LNCAP (cell line): ENCODE data around the gene FNBP1.

Source experiments
- CTCF ChIP-seq: fragments of 450-650 bp; IDR thresholded peaks from 2 replicates; pipeline ENCODE4 v1.5.1; 2017; ENCODE audit warnings: mild to moderate bottlenecking

The FNBP1 gene

GRCh38 chr9:129910628-129911567 lies 132.1 kb downstream of the FNBP1 start:
- TF ChIP-seq CTCF, result no peak

- TF ChIP-seq CTCF, result no peak
Observed at GRCh38 chr9:129909851-129910250, 133.1 kb downstream of the FNBP1 start.

DNA sequence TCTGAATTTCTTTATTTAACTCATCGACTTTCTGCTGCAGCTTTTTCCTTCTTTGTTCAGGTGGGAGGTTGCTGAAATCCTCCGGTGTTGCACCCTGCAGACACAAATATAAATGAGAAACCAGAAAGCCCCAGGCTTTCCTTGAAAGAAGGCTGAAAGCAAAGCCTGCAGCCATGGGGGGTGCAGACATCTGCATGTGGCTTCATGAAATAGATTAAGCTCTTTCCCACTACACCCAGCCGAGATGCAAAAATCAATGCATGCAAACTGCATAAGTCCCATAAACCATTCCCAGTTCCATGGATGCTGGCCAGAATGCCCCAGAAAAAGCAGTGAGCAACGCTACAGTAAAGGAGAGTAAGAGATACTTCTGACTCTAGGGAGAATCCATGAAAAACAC lies 134.1 kb downstream of the FNBP1 start:
- TF ChIP-seq CTCF, result no peak

DNA sequence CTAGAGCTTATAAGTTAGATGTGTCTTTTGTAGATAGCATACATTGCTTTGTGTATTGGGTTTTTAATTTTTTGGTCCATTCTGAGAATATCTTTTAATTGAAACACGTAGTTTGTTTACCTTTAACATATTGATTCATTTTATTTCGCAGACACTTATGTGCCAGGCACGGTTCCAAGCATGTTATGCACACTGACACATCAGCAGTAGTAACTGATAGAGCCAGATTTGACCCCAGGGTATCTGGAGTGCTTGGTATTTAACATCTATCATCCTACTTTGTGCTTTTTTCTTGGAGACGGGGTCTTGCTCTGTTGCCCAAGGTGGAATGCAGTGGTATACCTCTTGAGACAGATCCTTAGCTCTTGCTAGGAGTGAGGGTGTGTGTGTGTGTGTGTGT lies 135.8 kb downstream of the FNBP1 start:
- no peak for TF ChIP-seq CTCF

DNA sequence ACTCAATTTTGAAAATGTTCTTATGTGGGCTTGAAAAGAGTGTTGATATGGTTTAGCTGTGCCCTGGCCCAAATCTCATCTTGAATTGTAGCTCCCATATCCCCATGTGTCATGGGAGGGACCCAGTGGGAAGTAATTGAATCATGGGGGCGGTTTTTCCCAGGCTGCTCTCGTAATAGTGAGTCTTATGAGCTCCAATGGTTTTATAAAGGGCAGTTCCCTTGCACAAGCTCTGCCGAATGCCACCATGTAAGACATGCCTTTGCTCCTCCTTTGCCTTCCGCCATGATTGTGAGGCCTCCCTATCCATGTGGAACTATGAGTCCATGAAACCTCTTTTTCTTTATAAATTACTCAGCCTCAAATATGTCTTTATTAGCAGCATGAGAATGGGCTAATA lies 136.7 kb downstream of the FNBP1 start:
- TF ChIP-seq CTCF, result no peak

DNA sequence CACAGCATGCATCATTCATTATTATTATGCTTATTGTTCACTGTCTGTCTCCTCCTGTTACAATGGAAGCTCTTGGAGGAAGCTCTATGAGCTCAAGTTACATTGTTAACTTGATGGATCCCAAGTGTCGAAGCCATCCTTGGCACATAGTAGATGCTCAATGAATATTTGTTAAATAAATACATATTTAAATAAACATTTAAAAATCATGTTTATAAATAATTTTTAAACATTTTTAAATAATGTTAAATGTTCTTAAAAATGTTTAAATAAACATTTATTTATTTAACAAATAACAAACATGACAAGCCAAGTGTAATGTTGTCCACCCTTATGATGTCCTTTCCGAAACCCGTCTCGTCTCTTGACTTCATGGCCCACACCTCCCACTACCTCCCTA lies 138.3 kb downstream of the FNBP1 start:
- TF ChIP-seq CTCF, result no peak

- TF ChIP-seq CTCF, result no peak
Observed at GRCh38 chr9:129902740-129903134, 140.3 kb downstream of the FNBP1 start.
